ENCODE measurements around the gene IL13. TPM values are rescaled to one million over a fixed set of nuclear protein-coding genes. Genes with fewer than 3 reads are reported as not detected.

Gene IL13
- total and polyA plus RNA-seq, 2 donors from 2014 or later, result not detected

DNA sequence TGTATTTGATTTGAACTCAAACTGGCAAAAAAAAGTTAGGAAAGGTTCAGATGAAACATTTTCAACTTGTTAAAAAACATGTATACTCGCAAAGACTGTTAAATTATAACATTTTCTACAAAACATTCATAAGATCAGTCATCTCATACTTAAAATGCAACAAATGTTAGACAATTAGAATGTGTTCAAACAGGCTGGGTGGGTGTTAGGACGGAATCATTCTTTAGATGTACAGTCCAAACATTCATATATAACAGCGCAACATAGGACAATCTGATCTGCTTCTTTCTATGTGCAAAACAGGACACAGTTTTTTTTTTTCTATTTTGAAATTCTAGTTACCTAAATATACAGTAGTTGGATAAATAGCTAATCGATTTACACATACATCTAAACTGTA, 38.0 kb downstream of the IL13 start:
- Histone ChIP-seq H3K4me1 (ENCODE audit: control insufficient read depth in 2 of 3, insufficient read depth in 2 of 3, low read depth in 1 of 3, low read length in 3 of 3) (no peaks in the 10 kb centered on the region), H3K27me3 (ENCODE audit: control insufficient read depth, insufficient read depth, low read length) (no peaks in the 10 kb centered on the region), H3K36me3 (ENCODE audit: control insufficient read depth in 2 of 3, insufficient read depth in 3 of 3, low read length in 3 of 3) (peaks cover 0 to 16% (median 2%) of the 10 kb centered on the region in 3 donors), H3K9me3 (ENCODE audit: control insufficient read depth in 2 of 3, insufficient read depth in 1 of 3, low read length in 3 of 3) (no peaks in the 10 kb centered on the region), H3K27ac (ENCODE audit: low read depth in 2 of 2, low read length in 2 of 2) (no peak overlapping the region), H3K4me3 (ENCODE audit: low read length in 3 of 3) (no peak overlapping the region), H3K9ac (ENCODE audit: low read length in 3 of 3) (no peak overlapping the region)
- FAIRE-seq (no peak), DNase-seq (no peak)
- intact Hi-C loops (cut with DNase I), result no loop called here
- TF ChIP-seq, protein P1, sequence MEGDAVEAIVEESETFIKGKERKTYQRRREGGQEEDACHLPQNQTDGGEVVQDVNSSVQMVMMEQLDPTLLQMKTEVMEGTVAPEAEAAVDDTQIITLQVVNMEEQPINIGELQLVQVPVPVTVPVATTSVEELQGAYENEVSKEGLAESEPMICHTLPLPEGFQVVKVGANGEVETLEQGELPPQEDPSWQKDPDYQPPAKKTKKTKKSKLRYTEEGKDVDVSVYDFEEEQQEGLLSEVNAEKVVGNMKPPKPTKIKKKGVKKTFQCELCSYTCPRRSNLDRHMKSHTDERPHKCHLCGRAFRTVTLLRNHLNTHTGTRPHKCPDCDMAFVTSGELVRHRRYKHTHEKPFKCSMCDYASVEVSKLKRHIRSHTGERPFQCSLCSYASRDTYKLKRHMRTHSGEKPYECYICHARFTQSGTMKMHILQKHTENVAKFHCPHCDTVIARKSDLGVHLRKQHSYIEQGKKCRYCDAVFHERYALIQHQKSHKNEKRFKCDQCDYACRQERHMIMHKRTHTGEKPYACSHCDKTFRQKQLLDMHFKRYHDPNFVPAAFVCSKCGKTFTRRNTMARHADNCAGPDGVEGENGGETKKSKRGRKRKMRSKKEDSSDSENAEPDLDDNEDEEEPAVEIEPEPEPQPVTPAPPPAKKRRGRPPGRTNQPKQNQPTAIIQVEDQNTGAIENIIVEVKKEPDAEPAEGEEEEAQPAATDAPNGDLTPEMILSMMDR (IDR thresholded peaks at IDR 0.05; ENCODE audit: borderline replicate concordance, extremely low read depth, insufficient read depth), result no peak

DNA sequence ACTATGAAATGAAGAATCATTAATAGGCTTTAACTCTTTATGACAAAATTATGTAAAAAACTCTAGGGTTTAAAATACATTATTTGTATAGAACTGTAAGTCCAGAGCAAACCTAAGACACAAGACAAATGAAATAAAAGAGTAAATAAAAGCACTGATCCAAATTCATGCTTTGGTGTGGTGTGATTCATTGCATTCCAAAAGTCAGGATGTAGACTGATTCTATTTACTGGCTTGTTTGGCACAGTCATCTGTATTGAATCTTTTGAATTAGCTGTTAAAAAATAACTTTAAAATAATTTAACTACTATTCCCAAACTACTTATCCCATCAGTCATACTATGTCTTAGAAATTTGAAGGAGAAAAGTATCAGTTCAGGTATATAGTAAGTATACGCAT, 46.9 kb downstream of the IL13 start:
- Histone ChIP-seq H3K27ac (ENCODE audit: low read depth in 2 of 2, low read length in 2 of 2) (no peak overlapping the region), H3K4me1 (ENCODE audit: control insufficient read depth in 2 of 3, insufficient read depth in 2 of 3, low read depth in 1 of 3, low read length in 3 of 3) (no peaks in the 10 kb centered on the region), H3K36me3 (ENCODE audit: control insufficient read depth in 2 of 3, insufficient read depth in 3 of 3, low read length in 3 of 3) (peaks cover 0 to 6% (median 5%) of the 10 kb centered on the region in 3 donors), H3K9me3 (ENCODE audit: control insufficient read depth in 2 of 3, insufficient read depth in 1 of 3, low read length in 3 of 3) (no peaks in the 10 kb centered on the region), H3K4me3 (ENCODE audit: low read length in 3 of 3) (no peak overlapping the region), H3K9ac (ENCODE audit: low read length in 3 of 3) (no peak overlapping the region), H3K27me3 (ENCODE audit: control insufficient read depth, insufficient read depth, low read length) (no peaks in the 10 kb centered on the region)
- DNase-seq (no peak), FAIRE-seq (no peak)
- TF ChIP-seq, protein P1 (IDR thresholded peaks at IDR 0.05; ENCODE audit: borderline replicate concordance, extremely low read depth, insufficient read depth), result no peak
- intact Hi-C loops (cut with DNase I), result no loop called here

DNA sequence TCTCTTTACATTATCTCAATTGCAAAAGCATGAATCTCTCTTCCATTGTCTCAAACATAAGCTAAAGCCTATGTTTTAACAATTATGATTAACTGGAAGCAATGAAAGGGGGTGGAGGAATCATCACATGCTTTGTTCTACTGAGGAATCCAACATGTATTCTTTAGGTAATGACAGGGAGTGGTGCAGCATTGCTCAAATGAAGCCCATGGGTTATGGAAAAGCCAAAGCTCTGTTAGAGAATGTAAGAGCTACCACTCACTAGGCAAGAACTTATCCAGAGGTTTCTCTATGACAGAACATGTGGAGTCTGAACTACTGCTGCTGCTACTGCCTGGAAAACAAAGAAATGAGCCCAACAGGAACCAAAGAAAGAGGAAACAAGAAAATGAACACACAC, 50.7 kb downstream of the IL13 start:
- TF ChIP-seq, protein P1 (IDR thresholded peaks at IDR 0.05; ENCODE audit: borderline replicate concordance, extremely low read depth, insufficient read depth), result no peak
- H3K27me3 ChIP-seq (ENCODE audit: control insufficient read depth, insufficient read depth, low read length), result no peaks in the 10 kb centered on the region
- intact Hi-C loops (cut with DNase I), result no loop called here
- no peaks in the 10 kb centered on the region for H3K4me1 ChIP-seq (ENCODE audit: control insufficient read depth in 2 of 3, insufficient read depth in 2 of 3, low read depth in 1 of 3, low read length in 3 of 3)
- FAIRE-seq, result no peak
- no peak overlapping the region for H3K9ac ChIP-seq (ENCODE audit: low read length in 3 of 3)
- no peaks in the 10 kb centered on the region for H3K36me3 ChIP-seq (ENCODE audit: control insufficient read depth in 2 of 3, insufficient read depth in 3 of 3, low read length in 3 of 3)
- H3K4me3 ChIP-seq (ENCODE audit: low read length in 3 of 3), result no peak overlapping the region
- H3K9me3 ChIP-seq (ENCODE audit: control insufficient read depth in 2 of 3, insufficient read depth in 1 of 3, low read length in 3 of 3), result no peaks in the 10 kb centered on the region
- DNase-seq, result no peak
- no peak overlapping the region for H3K27ac ChIP-seq (ENCODE audit: low read depth in 2 of 2, low read length in 2 of 2)

Other genes starting within 250 kb of the IL13 start
- 55.6 TPM for gene IRF1, start 167.4 kb upstream of the IL13 start, total RNA-seq
- 20.5 TPM for gene IRF1, start 167.4 kb upstream of the IL13 start, polyA plus RNA-seq (ENCODE audit: insufficient read depth, low read depth, low replicate concordance)
- gene IL5, start 114.7 kb upstream of the IL13 start, total RNA-seq, result not detected
- not detected for gene IL5, start 114.7 kb upstream of the IL13 start, polyA plus RNA-seq (ENCODE audit: insufficient read depth, low read depth, low replicate concordance)
- 36.4 TPM for gene RAD50, start 101.2 kb upstream of the IL13 start, total RNA-seq
- 12.6 TPM for gene RAD50, start 101.2 kb upstream of the IL13 start, polyA plus RNA-seq (ENCODE audit: insufficient read depth, low read depth, low replicate concordance)
- gene IL4, start 15.8 kb downstream of the IL13 start, total RNA-seq, result not detected
- gene IL4, start 15.8 kb downstream of the IL13 start, polyA plus RNA-seq (ENCODE audit: insufficient read depth, low read depth, low replicate concordance), result not detected
- gene KIF3A, start 79.4 kb downstream of the IL13 start, total RNA-seq, result 13.9 TPM
- gene KIF3A, start 79.4 kb downstream of the IL13 start, polyA plus RNA-seq (ENCODE audit: insufficient read depth, low read depth, low replicate concordance), result 7.1 TPM
- 3.4 TPM for gene CCNI2, start 89.3 kb downstream of the IL13 start, total RNA-seq
- 3.8 TPM for gene CCNI2, start 89.3 kb downstream of the IL13 start, polyA plus RNA-seq (ENCODE audit: insufficient read depth, low read depth, low replicate concordance)
- gene SEPTIN8, start 119.1 kb downstream of the IL13 start, total RNA-seq, result 54.4 TPM
- 24.9 TPM for gene SEPTIN8, start 119.1 kb downstream of the IL13 start, polyA plus RNA-seq (ENCODE audit: insufficient read depth, low read depth, low replicate concordance)
- 4.1 TPM for gene SOWAHA, start 155.1 kb downstream of the IL13 start, total RNA-seq
- gene SOWAHA, start 155.1 kb downstream of the IL13 start, polyA plus RNA-seq (ENCODE audit: insufficient read depth, low read depth, low replicate concordance), result 7.1 TPM
- gene SHROOM1, start 172.5 kb downstream of the IL13 start, total RNA-seq, result 13.4 TPM
- 7.8 TPM for gene SHROOM1, start 172.5 kb downstream of the IL13 start, polyA plus RNA-seq (ENCODE audit: insufficient read depth, low read depth, low replicate concordance)
- gene GDF9, start 208.3 kb downstream of the IL13 start, total RNA-seq, result 0.88 TPM
- 0.88 TPM for gene GDF9, start 208.3 kb downstream of the IL13 start, polyA plus RNA-seq (ENCODE audit: insufficient read depth, low read depth, low replicate concordance)
- 306 TPM for gene UQCRQ, start 208.5 kb downstream of the IL13 start, total RNA-seq
- gene UQCRQ, start 208.5 kb downstream of the IL13 start, polyA plus RNA-seq (ENCODE audit: insufficient read depth, low read depth, low replicate concordance), result 1,158 TPM
- 1.5 TPM for gene LEAP2, start 215.5 kb downstream of the IL13 start, total RNA-seq
- gene LEAP2, start 215.5 kb downstream of the IL13 start, polyA plus RNA-seq (ENCODE audit: insufficient read depth, low read depth, low replicate concordance), result 6.9 TPM

All from kidney (tissue), 14 donors.